Measurements from ENCODE around the gene ZNF609.
A peak's percentile ranks its signal among the peaks of the same experiment; 100 is the strongest.
"Not testable (repeated sequence)": the region's sequence is repeated elsewhere in the genome, so short reads cannot be mapped to it uniquely, and the experiment has no call there.

ZNF609 gene

GRCh38 chr15:64599716-64600115 is 139.3 kb downstream of the ZNF609 start:
- DNase-seq (ENCODE audit: low read depth in 2 of 2): peak; percentile 35 to 39
- TF ChIP-seq CTCF (IDR thresholded peaks at IDR 0.05; ENCODE audit: low read depth, low read length): no peak
- H3K4me3 ChIP-seq (replicated peaks in 1 of 2; ENCODE audit: low read depth in 2 of 2, low read length in 2 of 2): no peak overlapping the region

- no peak for TF ChIP-seq CTCF (IDR thresholded peaks at IDR 0.05; ENCODE audit: low read depth, low read length)
- no peak for DNase-seq (ENCODE audit: low read depth in 2 of 2)
- no peak overlapping the region for H3K4me3 ChIP-seq (replicated peaks in 1 of 2; ENCODE audit: low read depth in 2 of 2, low read length in 2 of 2)
Observed at GRCh38 chr15:64600794-64601193, 140.4 kb downstream of the ZNF609 start.

GRCh38 chr15:64604319-64604718 is 143.9 kb downstream of the ZNF609 start:
- no peak for TF ChIP-seq CTCF (IDR thresholded peaks at IDR 0.05; ENCODE audit: low read depth, low read length)
- no peak overlapping the region for H3K4me3 ChIP-seq (replicated peaks in 1 of 2; ENCODE audit: low read depth in 2 of 2, low read length in 2 of 2)

GRCh38 chr15:64607416-64607815 is 147.0 kb downstream of the ZNF609 start:
- not testable (repeated sequence) for DNase-seq (ENCODE audit: low read depth in 2 of 2); H3K4me3 ChIP-seq (replicated peaks in 1 of 2; ENCODE audit: low read depth in 2 of 2, low read length in 2 of 2)

More at GRCh38 chr15:64604319-64604718, 143.9 kb downstream of the ZNF609 start:
- DNase-seq (ENCODE audit: low read depth in 2 of 2): no peak

- peak in 1 of 2 donors; percentile 41 for DNase-seq (ENCODE audit: low read depth in 2 of 2)
- TF ChIP-seq CTCF (IDR thresholded peaks at IDR 0.05; ENCODE audit: low read depth, low read length): no peak
- no peak overlapping the region for H3K4me3 ChIP-seq (replicated peaks in 1 of 2; ENCODE audit: low read depth in 2 of 2, low read length in 2 of 2)
Observed at GRCh38 chr15:64610257-64610919, 150.0 kb downstream of the ZNF609 start.

GRCh38 chr15:64611085-64611725 is 150.8 kb downstream of the ZNF609 start:
- TF ChIP-seq CTCF (IDR thresholded peaks at IDR 0.05; ENCODE audit: low read depth, low read length): no peak
- no peak for DNase-seq (ENCODE audit: low read depth in 2 of 2)
- no peak overlapping the region for H3K4me3 ChIP-seq (replicated peaks in 1 of 2; ENCODE audit: low read depth in 2 of 2, low read length in 2 of 2)

- DNase-seq (ENCODE audit: low read depth in 2 of 2): no peak
- TF ChIP-seq CTCF (IDR thresholded peaks at IDR 0.05; ENCODE audit: low read depth, low read length): no peak
Observed at GRCh38 chr15:64614519-64614918, 154.1 kb downstream of the ZNF609 start.

More at GRCh38 chr15:64614519-64614918, 154.1 kb downstream of the ZNF609 start:
- H3K4me3 ChIP-seq (replicated peaks in 1 of 2; ENCODE audit: low read depth in 2 of 2, low read length in 2 of 2): no peak overlapping the region

All from cardiac fibroblast (primary cell).